ENCODE results near the gene POU2AF1. TPM values are rescaled to one million over a fixed set of nuclear protein-coding genes. Genes with fewer than 3 reads are reported as not detected.

The POU2AF1 gene
- total and polyA plus RNA-seq, 2 experiments from 2014 or later = not detected

DNA sequence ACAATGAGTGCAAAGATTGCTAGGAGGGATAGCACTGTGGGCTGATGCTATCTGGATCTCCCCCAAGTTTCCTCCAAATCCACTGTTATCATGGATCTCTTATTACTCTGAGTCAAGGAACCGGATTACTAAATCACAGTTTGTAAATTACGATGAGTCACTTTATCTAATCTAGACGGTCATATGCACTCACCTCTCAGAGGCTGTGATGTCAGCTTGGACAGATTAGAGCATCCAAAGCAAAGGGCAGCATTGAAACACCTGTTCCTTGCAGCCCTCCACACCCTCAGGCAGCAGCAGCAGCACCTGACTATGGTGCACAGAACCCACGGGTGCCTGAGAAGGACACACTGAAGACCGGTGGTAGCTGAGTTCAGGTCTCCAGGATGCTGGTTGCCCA is 14.0 kb upstream of the POU2AF1 start (continued):
- TF ChIP-seq ZNF331 (CRISPR knock-in tag; IDR thresholded peaks at IDR 0.05; ENCODE audit: low read depth) = no peak

DNA sequence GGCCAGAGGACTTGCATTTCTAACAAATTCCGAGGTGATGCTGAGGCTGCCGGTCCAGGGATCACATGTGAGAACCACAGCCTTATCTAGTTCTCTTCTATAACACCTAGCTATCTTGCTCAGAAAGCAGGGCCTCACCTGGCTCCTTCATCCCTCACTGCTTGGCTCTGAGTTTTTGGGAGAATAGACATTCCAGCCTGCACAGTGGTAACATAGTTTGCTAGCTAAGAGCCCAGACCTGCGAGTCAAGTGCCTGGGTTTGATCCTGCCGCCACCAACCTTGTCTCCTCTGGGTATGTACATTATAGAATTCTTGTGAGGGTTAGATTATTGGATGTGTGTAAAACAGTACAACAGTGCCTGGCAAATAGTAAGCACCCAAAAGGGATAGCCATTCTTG is 13.5 kb upstream of the POU2AF1 start:
- H3K79me2 ChIP-seq (replicated peaks; ENCODE audit: insufficient read depth) = no peaks in the 10 kb centered on the region
- peaks cover 4% of the 10 kb centered on the region; the same call in 1 of the 2 replicates for H3K9me2 ChIP-seq (ENCODE audit: insufficient read depth)
- Mint-ChIP-seq H3K4me3 (no peak overlapping the region), H3K36me3 (ENCODE audit: low read depth) (no peaks in the 10 kb centered on the region), H3K27me3 (ENCODE audit: insufficient read depth, low read depth, poor library complexity) (no peaks in the 10 kb centered on the region), H3K27ac (no peak overlapping the region), H3K4me1 (peaks cover 2% of the 10 kb centered on the region; the same call in 1 of the 3 replicates), H3K9me3 (no peaks in the 10 kb centered on the region; the same call in 2 of the 3 replicates)
- H3K4me1 ChIP-seq (ENCODE audit: insufficient read depth) = no peaks in the 10 kb centered on the region
- H3K27me3 ChIP-seq (ENCODE audit: insufficient read depth) = no peaks in the 10 kb centered on the region
- TF ChIP-seq STAT1 (IDR thresholded peaks at IDR 0.05; ENCODE audit: unreplicated experiment) (no peak), ZNF331 (CRISPR knock-in tag; IDR thresholded peaks at IDR 0.05; ENCODE audit: low read depth) (no peak), EZH2 (IDR thresholded peaks at IDR 0.05; ENCODE audit: low read depth, unreplicated experiment) (no peak), JUNB (IDR thresholded peaks at IDR 0.05; ENCODE audit: unreplicated experiment) (no peak), ZNF114 (CRISPR knock-in tag; IDR thresholded peaks at IDR 0.05) (no peak), POLR2AphosphoS5 (IDR thresholded peaks at IDR 0.05; ENCODE audit: low read depth) (no peak), EZH2phosphoT487 (IDR thresholded peaks at IDR 0.05; ENCODE audit: unreplicated experiment) (no peak), CREB1 (CRISPR knock-in tag; IDR thresholded peaks at IDR 0.05; ENCODE audit: low read depth) (no peak), NANOG (IDR thresholded peaks at IDR 0.05; ENCODE audit: borderline replicate concordance) (no peak), ETS1 (IDR thresholded peaks at IDR 0.05) (no peak)
- TF ChIP-seq, protein P1, sequence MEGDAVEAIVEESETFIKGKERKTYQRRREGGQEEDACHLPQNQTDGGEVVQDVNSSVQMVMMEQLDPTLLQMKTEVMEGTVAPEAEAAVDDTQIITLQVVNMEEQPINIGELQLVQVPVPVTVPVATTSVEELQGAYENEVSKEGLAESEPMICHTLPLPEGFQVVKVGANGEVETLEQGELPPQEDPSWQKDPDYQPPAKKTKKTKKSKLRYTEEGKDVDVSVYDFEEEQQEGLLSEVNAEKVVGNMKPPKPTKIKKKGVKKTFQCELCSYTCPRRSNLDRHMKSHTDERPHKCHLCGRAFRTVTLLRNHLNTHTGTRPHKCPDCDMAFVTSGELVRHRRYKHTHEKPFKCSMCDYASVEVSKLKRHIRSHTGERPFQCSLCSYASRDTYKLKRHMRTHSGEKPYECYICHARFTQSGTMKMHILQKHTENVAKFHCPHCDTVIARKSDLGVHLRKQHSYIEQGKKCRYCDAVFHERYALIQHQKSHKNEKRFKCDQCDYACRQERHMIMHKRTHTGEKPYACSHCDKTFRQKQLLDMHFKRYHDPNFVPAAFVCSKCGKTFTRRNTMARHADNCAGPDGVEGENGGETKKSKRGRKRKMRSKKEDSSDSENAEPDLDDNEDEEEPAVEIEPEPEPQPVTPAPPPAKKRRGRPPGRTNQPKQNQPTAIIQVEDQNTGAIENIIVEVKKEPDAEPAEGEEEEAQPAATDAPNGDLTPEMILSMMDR (conservative IDR thresholded peaks at IDR 0.05; ENCODE audit: low read depth in 2 of 2) = no peak
- TF ChIP-seq, protein P2, sequence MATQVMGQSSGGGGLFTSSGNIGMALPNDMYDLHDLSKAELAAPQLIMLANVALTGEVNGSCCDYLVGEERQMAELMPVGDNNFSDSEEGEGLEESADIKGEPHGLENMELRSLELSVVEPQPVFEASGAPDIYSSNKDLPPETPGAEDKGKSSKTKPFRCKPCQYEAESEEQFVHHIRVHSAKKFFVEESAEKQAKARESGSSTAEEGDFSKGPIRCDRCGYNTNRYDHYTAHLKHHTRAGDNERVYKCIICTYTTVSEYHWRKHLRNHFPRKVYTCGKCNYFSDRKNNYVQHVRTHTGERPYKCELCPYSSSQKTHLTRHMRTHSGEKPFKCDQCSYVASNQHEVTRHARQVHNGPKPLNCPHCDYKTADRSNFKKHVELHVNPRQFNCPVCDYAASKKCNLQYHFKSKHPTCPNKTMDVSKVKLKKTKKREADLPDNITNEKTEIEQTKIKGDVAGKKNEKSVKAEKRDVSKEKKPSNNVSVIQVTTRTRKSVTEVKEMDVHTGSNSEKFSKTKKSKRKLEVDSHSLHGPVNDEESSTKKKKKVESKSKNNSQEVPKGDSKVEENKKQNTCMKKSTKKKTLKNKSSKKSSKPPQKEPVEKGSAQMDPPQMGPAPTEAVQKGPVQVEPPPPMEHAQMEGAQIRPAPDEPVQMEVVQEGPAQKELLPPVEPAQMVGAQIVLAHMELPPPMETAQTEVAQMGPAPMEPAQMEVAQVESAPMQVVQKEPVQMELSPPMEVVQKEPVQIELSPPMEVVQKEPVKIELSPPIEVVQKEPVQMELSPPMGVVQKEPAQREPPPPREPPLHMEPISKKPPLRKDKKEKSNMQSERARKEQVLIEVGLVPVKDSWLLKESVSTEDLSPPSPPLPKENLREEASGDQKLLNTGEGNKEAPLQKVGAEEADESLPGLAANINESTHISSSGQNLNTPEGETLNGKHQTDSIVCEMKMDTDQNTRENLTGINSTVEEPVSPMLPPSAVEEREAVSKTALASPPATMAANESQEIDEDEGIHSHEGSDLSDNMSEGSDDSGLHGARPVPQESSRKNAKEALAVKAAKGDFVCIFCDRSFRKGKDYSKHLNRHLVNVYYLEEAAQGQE (IDR thresholded peaks at IDR 0.05; ENCODE audit: unreplicated experiment) = no peak
- TF ChIP-seq, protein P3, sequence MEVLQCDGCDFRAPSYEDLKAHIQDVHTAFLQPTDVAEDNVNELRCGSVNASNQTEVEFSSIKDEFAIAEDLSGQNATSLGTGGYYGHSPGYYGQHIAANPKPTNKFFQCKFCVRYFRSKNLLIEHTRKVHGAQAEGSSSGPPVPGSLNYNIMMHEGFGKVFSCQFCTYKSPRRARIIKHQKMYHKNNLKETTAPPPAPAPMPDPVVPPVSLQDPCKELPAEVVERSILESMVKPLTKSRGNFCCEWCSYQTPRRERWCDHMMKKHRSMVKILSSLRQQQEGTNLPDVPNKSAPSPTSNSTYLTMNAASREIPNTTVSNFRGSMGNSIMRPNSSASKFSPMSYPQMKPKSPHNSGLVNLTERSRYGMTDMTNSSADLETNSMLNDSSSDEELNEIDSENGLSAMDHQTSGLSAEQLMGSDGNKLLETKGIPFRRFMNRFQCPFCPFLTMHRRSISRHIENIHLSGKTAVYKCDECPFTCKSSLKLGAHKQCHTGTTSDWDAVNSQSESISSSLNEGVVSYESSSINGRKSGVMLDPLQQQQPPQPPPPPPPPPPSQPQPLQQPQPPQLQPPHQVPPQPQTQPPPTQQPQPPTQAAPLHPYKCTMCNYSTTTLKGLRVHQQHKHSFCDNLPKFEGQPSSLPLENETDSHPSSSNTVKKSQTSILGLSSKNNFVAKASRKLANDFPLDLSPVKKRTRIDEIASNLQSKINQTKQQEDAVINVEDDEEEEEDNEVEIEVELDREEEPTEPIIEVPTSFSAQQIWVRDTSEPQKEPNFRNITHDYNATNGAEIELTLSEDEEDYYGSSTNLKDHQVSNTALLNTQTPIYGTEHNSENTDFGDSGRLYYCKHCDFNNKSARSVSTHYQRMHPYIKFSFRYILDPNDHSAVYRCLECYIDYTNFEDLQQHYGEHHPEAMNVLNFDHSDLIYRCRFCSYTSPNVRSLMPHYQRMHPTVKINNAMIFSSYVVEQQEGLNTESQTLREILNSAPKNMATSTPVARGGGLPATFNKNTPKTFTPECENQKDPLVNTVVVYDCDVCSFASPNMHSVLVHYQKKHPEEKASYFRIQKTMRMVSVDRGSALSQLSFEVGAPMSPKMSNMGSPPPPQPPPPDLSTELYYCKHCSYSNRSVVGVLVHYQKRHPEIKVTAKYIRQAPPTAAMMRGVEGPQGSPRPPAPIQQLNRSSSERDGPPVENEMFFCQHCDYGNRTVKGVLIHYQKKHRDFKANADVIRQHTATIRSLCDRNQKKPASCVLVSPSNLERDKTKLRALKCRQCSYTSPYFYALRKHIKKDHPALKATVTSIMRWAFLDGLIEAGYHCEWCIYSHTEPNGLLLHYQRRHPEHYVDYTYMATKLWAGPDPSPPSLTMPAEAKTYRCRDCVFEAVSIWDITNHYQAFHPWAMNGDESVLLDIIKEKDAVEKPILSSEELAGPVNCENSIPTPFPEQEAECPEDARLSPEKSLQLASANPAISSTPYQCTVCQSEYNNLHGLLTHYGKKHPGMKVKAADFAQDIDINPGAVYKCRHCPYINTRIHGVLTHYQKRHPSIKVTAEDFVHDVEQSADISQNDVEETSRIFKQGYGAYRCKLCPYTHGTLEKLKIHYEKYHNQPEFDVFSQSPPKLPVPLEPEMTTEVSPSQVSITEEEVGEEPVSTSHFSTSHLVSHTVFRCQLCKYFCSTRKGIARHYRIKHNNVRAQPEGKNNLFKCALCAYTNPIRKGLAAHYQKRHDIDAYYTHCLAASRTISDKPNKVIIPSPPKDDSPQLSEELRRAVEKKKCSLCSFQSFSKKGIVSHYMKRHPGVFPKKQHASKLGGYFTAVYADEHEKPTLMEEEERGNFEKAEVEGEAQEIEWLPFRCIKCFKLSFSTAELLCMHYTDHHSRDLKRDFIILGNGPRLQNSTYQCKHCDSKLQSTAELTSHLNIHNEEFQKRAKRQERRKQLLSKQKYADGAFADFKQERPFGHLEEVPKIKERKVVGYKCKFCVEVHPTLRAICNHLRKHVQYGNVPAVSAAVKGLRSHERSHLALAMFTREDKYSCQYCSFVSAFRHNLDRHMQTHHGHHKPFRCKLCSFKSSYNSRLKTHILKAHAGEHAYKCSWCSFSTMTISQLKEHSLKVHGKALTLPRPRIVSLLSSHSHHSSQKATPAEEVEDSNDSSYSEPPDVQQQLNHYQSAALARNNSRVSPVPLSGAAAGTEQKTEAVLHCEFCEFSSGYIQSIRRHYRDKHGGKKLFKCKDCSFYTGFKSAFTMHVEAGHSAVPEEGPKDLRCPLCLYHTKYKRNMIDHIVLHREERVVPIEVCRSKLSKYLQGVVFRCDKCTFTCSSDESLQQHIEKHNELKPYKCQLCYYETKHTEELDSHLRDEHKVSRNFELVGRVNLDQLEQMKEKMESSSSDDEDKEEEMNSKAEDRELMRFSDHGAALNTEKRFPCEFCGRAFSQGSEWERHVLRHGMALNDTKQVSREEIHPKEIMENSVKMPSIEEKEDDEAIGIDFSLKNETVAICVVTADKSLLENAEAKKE (CRISPR knock-in tag; IDR thresholded peaks at IDR 0.05) = no peak
- H4K20me1 ChIP-seq (replicated peaks; ENCODE audit: insufficient read depth) = no peaks in the 10 kb centered on the region
- no peaks in the 10 kb centered on the region for H3K36me3 ChIP-seq (ENCODE audit: insufficient read depth)
- DNase-seq (ENCODE audit: low spot score) = no peak
- no peak overlapping the region for H2AFZ ChIP-seq
- no peak overlapping the region for H3K4me3 ChIP-seq
- H3K27ac ChIP-seq (ENCODE audit: low read depth) = no peak overlapping the region
- ATAC-seq = no peak
- no peak overlapping the region for H3K4me2 ChIP-seq
- H3F3A ChIP-seq (replicated peaks; ENCODE audit: low read depth) = no peaks in the 10 kb centered on the region

Measured in GM23338 (cell line).